Medulla oblongata (tissue), 1 donor: ENCODE measurements around the gene EGR4.

Experiments used
- DNase-seq: peaks from one replicate; pipeline ENCODE4 v3.0.0-alpha.2; 2015; ENCODE audit errors: extremely low spot score

Gene EGR4

GRCh38 chr2:73250872-73251846 is 42.2 kb downstream of the EGR4 start:
- no peak for DNase-seq

GRCh38 chr2:73249636-73250035 is 43.7 kb downstream of the EGR4 start:
- DNase-seq = no peak

- DNase-seq = no peak
Measured at GRCh38 chr2:73246850-73247249, 46.5 kb downstream of the EGR4 start.

- no peak for DNase-seq
Measured at GRCh38 chr2:73244580-73244979, 48.8 kb downstream of the EGR4 start.

- DNase-seq = peak; percentile 46
Measured at GRCh38 chr2:73243884-73244570, 49.3 kb downstream of the EGR4 start.
